GM18517 (cell line): ENCODE data around the gene POLR2H.

Experiments
- ATAC-seq: cut with Tn5 transposase; IDR thresholded peaks from one replicate; pipeline ENCODE4 v1.9.1; 2021; ENCODE audit warnings: mild to moderate bottlenecking, moderate library complexity; ENCODE audit not compliant: unreplicated experiment

POLR2H gene

GRCh38 chr3:184368586-184369183, 7.2 kb downstream of the POLR2H start:
- ATAC-seq, result no peak

DNA sequence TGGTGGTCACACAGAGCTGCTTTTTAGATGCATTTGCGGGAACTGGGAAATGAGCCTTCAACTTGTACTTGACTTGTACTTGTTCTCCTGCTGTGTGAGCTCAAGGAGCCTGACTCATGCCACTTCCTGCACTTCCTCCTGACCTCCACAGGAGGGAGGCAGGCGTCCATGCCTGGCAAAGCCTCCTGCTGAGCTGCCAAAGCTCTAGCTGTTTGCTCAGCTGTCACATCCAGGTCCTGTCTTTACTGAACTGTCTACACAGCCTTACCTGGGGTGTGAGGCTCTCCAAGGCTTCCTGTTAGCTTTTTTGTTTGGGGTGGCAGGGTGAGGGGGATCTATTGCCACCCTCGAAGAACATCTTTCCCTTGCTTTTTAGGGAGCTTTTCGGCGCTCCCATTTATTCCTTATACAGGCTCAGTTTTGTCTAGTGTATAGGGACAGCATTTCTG, 10.1 kb downstream of the POLR2H start:
- ATAC-seq, result no peak

- no peak for ATAC-seq
These were observed 10.8 kb downstream of the POLR2H start for GRCh38 chr3:184372296-184372821.

GRCh38 chr3:184372911-184373310, 11.4 kb downstream of the POLR2H start:
- no peak for ATAC-seq

- no peak for ATAC-seq
These were observed 11.9 kb downstream of the POLR2H start for GRCh38 chr3:184373422-184373821.

DNA sequence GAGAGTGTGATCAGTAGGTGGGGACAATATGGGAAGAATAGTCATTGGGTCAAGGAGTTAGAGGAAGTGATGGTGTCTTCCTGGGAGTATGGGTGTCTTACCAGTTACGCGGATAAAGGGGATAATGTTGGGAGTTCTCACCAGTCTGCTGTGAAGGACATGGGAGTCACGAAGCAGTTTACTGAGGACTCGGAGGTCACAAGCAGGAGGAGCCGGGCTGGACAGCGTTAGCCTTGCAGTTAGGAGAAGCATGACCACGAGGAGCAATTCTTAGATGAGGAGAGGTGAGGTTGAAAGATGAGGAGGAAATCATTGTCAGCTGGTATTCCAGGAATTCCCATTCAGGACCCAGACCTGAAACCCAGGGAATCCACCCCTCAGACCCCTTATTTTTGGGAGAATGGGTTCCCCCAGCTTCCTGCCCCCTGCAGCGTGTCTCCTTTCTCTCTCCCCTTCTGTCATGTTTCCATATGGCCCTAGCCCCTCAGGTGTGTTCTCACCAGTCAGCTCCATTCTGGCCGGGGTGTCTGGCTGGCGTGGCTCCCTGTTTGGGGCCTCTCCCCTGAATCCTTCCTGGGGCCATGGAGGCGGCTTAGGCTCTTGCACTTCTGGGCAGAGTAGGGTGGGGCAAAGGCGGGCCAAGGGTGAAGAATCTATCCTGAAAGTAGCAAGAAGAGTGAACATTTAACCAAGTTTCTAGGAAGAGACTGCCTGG, 14.4 kb downstream of the POLR2H start:
- ATAC-seq, result no peak

- ATAC-seq, result no peak
These were observed 15.9 kb downstream of the POLR2H start for GRCh38 chr3:184377374-184377773.

GRCh38 chr3:184377882-184378445, 16.5 kb downstream of the POLR2H start, which contains the start of gene THPO:
TSS of gene THPO (minus strand) at chr3:184378207. CDS start at chr3:184376259, 1,948 bp downstream.
- ATAC-seq, result no peak

DNA sequence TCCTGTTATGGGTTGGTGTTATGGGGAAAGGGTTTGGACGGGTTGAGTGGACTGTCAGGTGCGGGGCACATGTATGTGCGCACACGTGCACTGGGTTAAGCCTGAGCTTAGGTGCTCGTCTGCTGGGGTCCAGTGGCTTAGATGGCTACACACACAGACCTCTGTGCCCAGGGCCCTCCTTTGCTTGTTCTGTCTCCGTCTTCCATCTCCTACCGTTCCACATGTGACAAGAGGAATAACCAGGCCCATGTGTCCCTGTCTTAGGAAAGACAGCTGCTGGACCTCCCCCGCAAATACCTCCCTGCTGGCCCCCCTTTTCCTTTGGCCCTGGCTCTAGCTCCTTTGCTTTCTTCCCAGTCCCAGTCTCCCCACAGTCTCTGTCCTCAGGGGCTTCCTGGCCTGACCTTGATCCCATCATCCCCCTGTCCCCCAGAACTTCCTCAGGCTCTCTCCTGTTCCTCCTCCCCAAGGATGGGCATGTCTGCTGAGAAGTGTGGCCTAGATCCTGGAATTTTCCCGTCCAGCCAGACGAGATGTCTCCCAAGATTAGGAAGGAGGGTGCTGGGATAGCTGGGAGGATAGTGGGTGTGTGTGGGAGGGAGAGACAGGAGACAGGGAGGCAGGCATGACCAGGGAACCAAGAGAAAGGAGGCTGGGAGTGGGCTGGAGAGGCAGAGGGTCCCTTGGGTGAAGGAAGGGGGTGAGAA, 17.3 kb downstream of the POLR2H start:
- no peak for ATAC-seq

DNA sequence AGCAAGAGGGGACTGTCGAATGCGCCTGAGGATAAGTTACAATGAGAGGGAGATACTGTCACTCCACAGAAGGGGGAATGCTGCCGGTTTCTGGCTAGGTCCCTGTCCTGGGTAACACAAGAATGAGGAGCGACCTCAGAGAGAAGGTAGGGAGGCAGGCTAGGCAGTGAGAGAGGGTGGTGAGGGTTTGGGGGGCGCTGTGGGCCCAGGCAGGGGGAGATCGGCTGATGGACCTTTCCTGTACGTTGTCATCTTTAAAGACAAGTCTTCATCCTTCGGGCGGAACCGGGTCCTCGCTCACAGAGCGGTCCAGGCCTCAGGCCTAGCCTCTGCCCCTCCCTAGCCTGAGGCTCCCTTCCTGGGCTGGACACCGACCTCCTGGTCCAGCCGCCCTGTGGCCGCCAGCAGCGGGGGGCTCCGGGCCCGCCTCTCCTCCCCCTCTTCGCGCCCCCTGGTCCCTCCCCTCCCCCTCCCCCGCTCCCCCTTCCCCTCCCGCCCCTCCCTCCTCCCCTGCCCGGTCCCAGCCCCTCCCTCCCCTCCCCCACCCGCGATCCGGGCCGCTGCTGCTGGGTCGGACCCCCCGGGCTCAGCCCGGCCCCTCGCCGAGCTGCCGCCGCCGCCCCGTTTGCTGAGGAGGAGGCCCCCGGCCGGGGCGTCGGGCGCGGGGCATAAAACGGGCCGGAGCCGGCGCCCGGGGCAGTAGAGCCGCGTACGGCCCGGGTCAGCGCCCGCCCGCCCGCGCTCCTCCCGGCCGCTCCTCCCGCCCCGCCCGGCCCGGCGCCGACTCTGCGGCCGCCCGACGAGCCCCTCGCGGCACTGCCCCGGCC, 18.1 kb downstream of the POLR2H start, which contains the start of gene CHRD:
TSS of gene CHRD (plus strand) at position 697 of the 827 bp plus-strand sequence. CDS start 265 bp downstream, outside the sequence.
- no peak for ATAC-seq

GRCh38 chr3:184380185-184380626, 18.7 kb downstream of the POLR2H start:
- ATAC-seq, result no peak

- ATAC-seq, result no peak
These were observed 19.2 kb downstream of the POLR2H start for GRCh38 chr3:184380627-184381260.

DNA sequence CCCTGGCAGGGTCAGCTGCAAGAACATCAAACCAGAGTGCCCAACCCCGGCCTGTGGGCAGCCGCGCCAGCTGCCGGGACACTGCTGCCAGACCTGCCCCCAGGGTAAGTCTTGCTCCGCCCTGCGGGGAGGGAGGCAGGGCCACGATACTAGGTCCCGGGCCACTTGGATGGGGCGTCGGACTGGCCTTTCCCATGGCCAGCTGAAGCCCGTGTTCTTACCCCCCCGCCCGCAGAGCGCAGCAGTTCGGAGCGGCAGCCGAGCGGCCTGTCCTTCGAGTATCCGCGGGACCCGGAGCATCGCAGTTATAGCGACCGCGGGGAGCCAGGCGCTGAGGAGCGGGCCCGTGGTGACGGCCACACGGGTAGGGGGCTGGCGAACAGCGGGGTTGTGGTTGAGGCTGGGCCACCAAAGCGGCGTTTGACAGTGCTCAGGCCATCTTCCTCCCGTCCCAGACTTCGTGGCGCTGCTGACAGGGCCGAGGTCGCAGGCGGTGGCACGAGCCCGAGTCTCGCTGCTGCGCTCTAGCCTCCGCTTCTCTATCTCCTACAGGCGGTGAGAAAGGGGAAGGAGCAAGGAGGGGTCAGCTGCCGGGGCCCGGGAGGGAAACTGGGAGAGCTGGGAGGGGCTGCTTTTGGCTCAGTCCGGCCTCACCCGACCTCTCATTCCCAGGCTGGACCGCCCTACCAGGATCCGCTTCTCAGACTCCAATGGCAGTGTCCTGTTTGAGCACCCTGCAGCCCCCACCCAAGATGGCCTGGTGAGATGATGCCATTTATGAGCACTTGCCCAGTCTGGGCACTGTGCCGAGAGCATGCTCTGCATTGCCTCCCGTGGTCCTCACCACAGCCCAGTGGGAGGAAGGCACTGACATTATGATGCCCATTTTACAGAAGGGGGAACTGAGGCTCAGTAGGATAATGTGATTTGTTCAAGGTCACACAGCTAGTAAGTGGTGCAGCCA, 20.0 kb downstream of the POLR2H start:
- ATAC-seq, result no peak

- no peak for ATAC-seq
These were observed 21.0 kb downstream of the POLR2H start for GRCh38 chr3:184382326-184383032.

DNA sequence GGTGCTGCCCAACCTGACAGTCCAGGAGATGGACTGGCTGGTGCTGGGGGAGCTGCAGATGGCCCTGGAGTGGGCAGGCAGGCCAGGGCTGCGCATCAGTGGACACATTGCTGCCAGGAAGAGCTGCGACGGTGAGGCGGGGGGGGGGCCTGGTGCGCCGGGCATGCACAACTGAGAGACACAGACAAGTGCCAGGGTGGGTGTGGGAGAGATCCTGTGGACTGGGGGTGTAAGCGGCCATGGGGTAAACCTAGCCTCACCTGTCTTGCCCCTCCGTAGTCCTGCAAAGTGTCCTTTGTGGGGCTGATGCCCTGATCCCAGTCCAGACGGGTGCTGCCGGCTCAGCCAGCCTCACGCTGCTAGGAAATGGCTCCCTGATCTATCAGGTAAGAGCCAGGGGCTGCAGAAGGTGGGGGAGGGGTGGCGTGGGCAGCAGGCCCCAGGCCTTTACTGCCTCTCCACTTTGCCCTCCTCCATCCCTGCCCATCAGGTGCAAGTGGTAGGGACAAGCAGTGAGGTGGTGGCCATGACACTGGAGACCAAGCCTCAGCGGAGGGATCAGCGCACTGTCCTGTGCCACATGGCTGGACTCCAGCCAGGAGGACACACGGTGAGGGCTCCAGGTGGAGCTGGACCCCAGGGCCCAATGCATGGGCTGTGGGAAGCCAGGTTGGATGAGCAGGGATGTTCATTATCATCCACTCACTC, 21.7 kb downstream of the POLR2H start:
- ATAC-seq, result no peak

DNA sequence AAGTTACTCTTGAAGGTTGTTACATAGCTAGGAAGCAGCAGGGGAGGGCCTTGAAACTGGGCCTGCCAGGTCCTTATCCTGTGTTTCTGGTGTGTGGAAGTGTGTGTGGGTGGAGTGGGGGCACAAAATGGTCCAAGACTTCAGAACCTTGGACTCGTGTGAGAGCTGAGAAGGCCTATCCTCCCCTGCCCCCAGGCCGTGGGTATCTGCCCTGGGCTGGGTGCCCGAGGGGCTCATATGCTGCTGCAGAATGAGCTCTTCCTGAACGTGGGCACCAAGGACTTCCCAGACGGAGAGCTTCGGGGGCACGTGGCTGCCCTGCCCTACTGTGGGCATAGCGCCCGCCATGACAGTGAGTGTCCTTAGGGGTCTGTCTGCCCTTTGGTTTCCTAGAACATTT, 22.8 kb downstream of the POLR2H start:
- ATAC-seq, result no peak

DNA sequence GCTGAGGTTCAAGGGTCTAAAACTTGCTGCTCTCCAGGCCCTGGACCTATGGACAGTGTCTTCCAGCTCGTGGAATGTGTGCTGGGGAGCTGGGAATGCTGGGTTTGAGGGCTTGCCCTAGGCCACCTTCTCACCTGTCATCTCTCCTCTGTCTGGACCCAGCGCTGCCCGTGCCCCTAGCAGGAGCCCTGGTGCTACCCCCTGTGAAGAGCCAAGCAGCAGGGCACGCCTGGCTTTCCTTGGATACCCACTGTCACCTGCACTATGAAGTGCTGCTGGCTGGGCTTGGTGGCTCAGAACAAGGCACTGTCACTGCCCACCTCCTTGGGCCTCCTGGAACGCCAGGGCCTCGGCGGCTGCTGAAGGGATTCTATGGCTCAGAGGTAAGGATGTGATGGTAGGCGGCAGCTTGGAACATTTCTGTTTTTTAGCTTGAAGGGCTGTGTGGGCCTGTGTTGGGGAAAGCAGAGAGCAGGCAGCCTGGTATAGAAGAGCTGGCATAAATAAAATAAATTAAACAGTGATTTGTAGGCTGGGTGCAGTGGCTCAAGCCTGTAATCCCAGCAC, 23.4 kb downstream of the POLR2H start:
- no peak for ATAC-seq
